Skin epidermis (tissue), 12 donors: Measurements from ENCODE around the gene NCAPD2.

Experiments
- H3K27ac ChIP-seq, 21 experiments: fragments of 200-600 bp; sonication (generic) in 11 of 21; one replicate each; pipeline ENCODE4 v1.5.0; 2020; ENCODE audit warnings: mild to moderate bottlenecking in 3 of 21, inconsistent platforms in 2 of 21, moderate library complexity in 2 of 21
- H3K4me3 ChIP-seq, 7 experiments: fragments of 200-600 bp; sonication (generic) in 2 of 7; one replicate each; pipeline ENCODE4 v1.5.0; 2020; ENCODE audit warnings: inconsistent platforms in 2 of 7, mild to moderate bottlenecking in 2 of 7, moderate library complexity in 1 of 7

The NCAPD2 gene, protein sequence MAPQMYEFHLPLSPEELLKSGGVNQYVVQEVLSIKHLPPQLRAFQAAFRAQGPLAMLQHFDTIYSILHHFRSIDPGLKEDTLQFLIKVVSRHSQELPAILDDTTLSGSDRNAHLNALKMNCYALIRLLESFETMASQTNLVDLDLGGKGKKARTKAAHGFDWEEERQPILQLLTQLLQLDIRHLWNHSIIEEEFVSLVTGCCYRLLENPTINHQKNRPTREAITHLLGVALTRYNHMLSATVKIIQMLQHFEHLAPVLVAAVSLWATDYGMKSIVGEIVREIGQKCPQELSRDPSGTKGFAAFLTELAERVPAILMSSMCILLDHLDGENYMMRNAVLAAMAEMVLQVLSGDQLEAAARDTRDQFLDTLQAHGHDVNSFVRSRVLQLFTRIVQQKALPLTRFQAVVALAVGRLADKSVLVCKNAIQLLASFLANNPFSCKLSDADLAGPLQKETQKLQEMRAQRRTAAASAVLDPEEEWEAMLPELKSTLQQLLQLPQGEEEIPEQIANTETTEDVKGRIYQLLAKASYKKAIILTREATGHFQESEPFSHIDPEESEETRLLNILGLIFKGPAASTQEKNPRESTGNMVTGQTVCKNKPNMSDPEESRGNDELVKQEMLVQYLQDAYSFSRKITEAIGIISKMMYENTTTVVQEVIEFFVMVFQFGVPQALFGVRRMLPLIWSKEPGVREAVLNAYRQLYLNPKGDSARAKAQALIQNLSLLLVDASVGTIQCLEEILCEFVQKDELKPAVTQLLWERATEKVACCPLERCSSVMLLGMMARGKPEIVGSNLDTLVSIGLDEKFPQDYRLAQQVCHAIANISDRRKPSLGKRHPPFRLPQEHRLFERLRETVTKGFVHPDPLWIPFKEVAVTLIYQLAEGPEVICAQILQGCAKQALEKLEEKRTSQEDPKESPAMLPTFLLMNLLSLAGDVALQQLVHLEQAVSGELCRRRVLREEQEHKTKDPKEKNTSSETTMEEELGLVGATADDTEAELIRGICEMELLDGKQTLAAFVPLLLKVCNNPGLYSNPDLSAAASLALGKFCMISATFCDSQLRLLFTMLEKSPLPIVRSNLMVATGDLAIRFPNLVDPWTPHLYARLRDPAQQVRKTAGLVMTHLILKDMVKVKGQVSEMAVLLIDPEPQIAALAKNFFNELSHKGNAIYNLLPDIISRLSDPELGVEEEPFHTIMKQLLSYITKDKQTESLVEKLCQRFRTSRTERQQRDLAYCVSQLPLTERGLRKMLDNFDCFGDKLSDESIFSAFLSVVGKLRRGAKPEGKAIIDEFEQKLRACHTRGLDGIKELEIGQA (N-terminal part only)

GRCh38 chr12:6493497-6494257 lies at the start of gene NCAPD2:
NCAPD2 (plus strand) TSS chr12:6494102; CDS start chr12:6495099, 997 bp downstream.
- H3K4me3 ChIP-seq, result peak within 1 kb of the TSS; percentile 65 to 82 (median 68)

DNA sequence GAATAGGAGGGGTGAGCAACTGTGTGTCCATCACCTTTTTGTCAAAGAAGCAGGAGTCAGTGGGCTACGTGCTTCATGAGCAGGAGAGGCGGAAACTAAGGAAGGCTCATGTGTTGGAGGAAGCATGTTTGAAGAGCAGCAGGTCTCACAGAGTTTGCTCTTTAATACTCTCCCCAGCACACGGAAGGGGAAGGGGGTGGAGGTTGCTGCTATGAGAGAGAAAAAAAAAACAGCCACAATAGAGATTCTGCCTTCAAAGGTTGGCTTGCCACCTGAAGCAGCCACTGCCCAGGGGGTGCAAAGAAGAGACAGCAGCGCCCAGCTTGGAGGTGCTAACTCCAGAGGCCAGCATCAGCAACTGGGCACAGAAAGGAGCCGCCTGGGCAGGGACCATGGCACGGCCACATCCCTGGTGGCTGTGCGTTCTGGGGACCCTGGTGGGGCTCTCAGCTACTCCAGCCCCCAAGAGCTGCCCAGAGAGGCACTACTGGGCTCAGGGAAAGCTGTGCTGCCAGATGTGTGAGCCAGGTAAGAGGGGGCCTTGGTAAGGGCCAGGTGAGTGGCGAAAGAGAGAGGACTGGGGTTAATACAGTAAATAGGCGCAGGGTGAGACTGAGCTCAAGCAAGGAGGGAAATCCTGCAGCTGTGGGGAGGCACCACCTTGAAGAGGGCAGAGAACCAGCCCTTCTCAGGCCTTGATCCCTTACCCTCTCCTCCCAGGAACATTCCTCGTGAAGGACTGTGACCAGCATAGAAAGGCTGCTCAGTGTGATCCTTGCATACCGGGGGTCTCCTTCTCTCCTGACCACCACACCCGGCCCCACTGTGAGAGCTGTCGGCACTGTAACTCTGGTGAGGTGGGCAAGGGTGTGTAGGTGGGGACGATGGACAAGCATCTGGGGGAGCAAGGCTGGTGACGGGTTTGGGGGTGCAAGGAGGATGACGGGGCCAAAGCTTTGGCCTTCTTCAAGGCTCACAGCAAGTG lies 48.9 kb upstream of the NCAPD2 start, which contains the start of gene CD27:
Gene CD27, plus strand, starts transcription at position 252 of the 985 bp plus-strand sequence. Its CDS starts 141 bp downstream, at position 393.
- Histone ChIP-seq H3K4me3 (peak within 1 kb of the TSS; percentile 5 to 38 (median 27)), H3K27ac (peak within 1 kb of the TSS in 13 of 21 experiments; percentile 52 to 97 (median 74))

More at GRCh38 chr12:6493497-6494257, at the start of gene NCAPD2:
- peak within 1 kb of the TSS; percentile 66 to 97 (median 92) for H3K27ac ChIP-seq

DNA sequence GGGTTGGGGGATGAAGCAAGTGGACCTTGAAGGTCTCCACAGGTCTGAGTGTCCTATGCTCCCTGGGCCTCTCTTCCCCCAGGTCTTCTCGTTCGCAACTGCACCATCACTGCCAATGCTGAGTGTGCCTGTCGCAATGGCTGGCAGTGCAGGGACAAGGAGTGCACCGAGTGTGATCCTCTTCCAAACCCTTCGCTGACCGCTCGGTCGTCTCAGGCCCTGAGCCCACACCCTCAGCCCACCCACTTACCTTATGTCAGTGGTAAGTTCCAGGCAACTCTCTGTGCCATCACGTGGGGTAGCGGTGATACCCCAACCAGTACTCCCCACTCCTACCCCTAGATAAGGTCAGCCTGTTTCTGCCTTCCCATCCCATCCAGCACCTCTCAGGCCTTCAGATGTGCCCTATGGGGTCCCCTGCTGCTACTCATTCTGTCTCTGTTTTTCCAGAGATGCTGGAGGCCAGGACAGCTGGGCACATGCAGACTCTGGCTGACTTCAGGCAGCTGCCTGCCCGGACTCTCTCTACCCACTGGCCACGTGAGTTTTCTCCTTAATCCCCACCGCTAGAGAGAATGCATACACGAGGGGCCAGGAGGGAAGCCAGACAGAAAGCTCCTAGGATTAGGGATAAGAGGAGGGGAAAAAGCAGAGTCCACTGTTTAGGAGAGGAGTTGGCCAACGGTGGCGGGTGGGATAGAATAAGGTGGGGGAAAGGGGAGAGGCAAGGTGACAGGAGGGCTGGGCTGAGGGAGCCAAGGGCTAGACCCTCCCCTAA lies 43.6 kb upstream of the NCAPD2 start:
- H3K27ac ChIP-seq, result peak overlapping the region in 20 of 21 experiments; percentile 83 to 100 (median 98)

DNA sequence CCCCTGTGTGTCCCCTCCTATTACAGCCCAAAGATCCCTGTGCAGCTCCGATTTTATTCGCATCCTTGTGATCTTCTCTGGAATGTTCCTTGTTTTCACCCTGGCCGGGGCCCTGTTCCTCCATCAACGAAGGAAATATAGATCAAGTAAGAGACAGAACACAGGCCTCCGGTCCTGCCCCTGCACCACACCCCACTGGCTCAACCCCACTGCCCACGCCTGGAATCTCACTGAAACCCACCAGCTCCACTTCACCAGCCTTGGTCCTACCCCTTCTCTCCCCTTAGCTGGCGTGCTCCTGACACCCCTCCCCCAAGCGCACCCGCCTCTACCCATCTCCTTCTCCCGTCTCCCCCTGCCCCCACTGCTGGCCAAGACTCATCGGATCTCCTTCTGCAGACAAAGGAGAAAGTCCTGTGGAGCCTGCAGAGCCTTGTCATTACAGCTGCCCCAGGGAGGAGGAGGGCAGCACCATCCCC lies 43.0 kb upstream of the NCAPD2 start:
- Histone ChIP-seq H3K4me3 (peak overlapping the region; percentile 45 to 86 (median 60)), H3K27ac (peak overlapping the region; percentile 3 to 100 (median 98))

More for the DNA sequence above, 43.6 kb upstream of the NCAPD2 start:
- peak overlapping the region in 5 of 7 experiments; percentile 45 to 86 (median 60) for H3K4me3 ChIP-seq

- Histone ChIP-seq H3K4me3 (peak within 1 kb of the TSS; percentile 45 to 86 (median 60)), H3K27ac (peak within 1 kb of the TSS; percentile 83 to 100 (median 98))
These were observed 42.3 kb upstream of the NCAPD2 start, which contains the start of gene TAPBPL for GRCh38 chr12:6451348-6452244. TAPBPL (plus strand) TSS chr12:6452042; CDS start chr12:6452249, 207 bp downstream.

DNA sequence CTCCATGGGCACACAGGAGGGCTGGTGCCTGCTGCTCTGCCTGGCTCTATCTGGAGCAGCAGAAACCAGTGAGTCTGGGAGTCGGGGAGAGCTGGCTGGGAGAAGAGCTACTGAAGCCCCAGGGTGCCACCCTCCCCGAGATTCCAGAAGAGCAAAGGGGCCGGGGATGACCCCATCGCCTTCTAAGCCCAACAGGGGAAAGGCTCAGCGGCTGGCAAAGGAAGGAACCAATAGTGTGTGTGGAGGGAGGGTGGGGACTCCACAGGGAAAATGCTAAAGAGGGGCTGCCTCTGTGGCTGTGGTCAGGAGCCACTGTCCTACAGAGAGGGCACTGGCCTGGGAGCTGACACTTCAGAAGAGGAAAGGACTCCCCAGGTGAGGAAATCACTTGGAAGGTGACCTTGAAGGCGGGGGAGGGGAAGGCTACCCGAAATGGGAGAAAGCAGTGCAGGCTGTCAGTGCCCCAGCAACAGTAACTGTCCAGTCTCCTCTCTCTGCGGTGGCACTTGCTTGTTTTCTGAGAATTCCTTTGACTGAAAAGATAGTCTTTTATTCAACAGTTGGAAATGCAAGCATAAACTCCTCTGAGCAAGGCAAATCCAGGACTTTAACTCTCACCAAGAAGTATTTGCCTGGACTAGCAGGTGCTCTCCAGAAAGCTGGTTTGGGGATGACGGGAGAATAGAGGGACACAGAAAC lies 41.5 kb upstream of the NCAPD2 start:
- H3K4me3 ChIP-seq, result peak overlapping the region; percentile 45 to 86 (median 60)
- H3K27ac ChIP-seq, result peak overlapping the region; percentile 83 to 100 (median 98)

DNA sequence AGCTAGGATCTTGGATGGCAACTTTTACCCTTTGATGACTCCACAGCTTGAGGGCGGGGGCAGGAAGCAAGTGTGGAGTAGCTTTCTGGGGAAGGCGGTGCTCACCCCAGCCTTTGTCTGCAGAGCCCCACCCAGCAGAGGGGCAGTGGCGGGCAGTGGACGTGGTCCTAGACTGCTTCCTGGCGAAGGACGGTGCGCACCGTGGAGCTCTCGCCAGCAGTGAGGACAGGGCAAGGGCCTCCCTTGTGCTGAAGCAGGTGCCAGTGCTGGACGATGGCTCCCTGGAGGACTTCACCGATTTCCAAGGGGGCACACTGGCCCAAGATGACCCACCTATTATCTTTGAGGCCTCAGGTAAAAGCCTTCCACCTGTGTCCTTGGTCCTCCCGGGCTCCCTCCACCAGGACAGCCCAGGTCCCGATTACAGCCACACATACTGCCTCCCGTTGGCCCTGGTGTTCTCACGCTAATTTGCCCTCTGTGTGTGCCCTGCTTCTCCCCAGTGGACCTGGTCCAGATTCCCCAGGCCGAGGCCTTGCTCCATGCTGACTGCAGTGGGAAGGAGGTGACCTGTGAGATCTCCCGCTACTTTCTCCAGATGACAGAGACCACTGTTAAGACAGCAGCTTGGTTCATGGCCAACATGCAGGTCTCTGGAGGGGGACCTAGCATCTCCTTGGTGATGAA lies 40.8 kb upstream of the NCAPD2 start:
- H3K27ac ChIP-seq, result peak overlapping the region; percentile 32 to 100 (median 98)
- peak overlapping the region; percentile 45 to 86 (median 60) for H3K4me3 ChIP-seq

DNA sequence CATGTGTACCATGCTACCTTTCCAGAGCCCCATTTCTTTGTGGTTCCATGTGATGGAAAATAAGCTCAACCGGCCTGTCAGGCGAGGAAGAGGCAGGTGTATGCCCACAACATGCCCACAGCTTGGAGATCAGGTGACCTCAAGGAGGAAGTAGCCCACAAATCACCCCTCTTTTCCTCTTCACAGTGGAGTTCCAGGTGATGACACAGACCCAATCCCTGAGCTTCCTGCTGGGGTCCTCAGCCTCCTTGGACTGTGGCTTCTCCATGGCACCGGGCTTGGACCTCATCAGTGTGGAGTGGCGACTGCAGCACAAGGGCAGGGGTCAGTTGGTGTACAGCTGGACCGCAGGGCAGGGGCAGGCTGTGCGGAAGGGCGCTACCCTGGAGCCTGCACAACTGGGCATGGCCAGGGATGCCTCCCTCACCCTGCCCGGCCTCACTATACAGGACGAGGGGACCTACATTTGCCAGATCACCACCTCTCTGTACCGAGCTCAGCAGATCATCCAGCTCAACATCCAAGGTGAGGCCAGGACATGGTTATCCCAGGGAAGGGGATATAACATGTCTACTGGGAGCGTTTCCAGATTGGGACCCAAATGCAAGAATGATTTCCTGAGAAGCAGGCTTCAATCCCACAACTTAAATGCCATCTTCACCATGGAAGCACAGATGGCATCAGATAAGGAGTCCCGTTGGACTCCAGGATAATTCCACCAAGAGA lies 36.5 kb upstream of the NCAPD2 start:
- Histone ChIP-seq H3K27ac (peak overlapping the region in 3 of 21 experiments; percentile 21 to 35 (median 21)), H3K4me3 (no peak overlapping the region)

GRCh38 chr12:6458281-6459003 lies 35.5 kb upstream of the NCAPD2 start:
- Histone ChIP-seq H3K27ac (peak overlapping the region in 3 of 21 experiments; percentile 8 to 51 (median 21)), H3K4me3 (no peak overlapping the region)

GRCh38 chr12:6459004-6459337 lies 34.9 kb upstream of the NCAPD2 start:
- peak overlapping the region in 4 of 21 experiments; percentile 3 to 51 (median 6) for H3K27ac ChIP-seq

GRCh38 chr12:6460751-6461371 lies 33.0 kb upstream of the NCAPD2 start:
- Histone ChIP-seq H3K4me3 (no peak overlapping the region), H3K27ac (peak overlapping the region in 20 of 21 experiments; percentile 6 to 98 (median 75))

More at GRCh38 chr12:6459004-6459337, 34.9 kb upstream of the NCAPD2 start:
- no peak overlapping the region for H3K4me3 ChIP-seq
